Measurements from ENCODE around the gene UBA3.

The UBA3 gene

GRCh38 chr3:69011096-69011730 lies 69.0 kb downstream of the UBA3 start:
- DNase-seq: no peak

GRCh38 chr3:69009559-69010410 lies 70.4 kb downstream of the UBA3 start:
- no peak for DNase-seq

DNA sequence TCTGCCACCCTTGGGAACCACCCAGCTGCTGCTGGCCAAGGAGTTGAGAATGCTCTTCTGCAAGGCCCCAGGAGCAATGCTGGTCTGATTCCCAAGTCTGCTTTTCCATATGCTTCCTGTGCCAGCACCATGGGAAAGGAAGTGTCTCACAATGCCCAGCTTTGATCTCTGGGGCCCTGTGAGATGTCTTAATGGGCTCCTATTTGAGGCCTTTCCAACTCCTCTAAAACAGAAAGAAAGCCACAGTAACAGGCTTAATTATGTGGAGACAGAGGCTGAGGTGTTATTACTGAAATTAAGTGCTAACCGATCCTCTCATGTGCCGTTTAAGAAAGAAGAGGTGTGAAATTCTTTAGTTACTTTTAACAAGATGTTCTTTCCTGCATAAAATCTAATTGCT lies 71.2 kb downstream of the UBA3 start:
- no peak for DNase-seq

GRCh38 chr3:69005791-69006482 lies 74.2 kb downstream of the UBA3 start:
- DNase-seq: no peak

GRCh38 chr3:69005071-69005790 lies 74.9 kb downstream of the UBA3 start:
- DNase-seq: no peak

Data from DMS 273 treated with DMSO at 0.1 percent for 48 hours (cell line).